HG02970 (cell line): ENCODE measurements around the gene CIB2.

Experiments
- ATAC-seq: cut with Tn5 transposase; IDR thresholded peaks from one replicate; pipeline ENCODE4 v1.9.1; 2021; ENCODE audit warnings: mild to moderate bottlenecking, moderate library complexity, moderate number of reproducible peaks; ENCODE audit not compliant: unreplicated experiment, low FRiP score

Gene CIB2

DNA sequence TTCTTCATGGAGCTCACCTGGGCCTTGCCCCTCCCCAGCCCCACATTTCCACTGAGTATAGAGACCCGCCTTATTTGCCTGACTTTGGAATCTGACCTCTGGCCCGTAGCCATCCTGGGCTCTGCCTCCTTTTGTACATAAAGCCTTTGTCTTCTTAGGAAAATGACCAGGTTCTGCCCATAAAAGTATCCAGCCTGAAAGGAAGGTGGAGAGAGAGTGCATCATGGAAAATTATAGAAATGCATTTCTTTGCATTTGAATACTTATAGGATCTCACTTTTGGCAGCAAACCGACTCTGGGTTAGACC lies 42.5 kb downstream of the CIB2 start:
- ATAC-seq = no peak

DNA sequence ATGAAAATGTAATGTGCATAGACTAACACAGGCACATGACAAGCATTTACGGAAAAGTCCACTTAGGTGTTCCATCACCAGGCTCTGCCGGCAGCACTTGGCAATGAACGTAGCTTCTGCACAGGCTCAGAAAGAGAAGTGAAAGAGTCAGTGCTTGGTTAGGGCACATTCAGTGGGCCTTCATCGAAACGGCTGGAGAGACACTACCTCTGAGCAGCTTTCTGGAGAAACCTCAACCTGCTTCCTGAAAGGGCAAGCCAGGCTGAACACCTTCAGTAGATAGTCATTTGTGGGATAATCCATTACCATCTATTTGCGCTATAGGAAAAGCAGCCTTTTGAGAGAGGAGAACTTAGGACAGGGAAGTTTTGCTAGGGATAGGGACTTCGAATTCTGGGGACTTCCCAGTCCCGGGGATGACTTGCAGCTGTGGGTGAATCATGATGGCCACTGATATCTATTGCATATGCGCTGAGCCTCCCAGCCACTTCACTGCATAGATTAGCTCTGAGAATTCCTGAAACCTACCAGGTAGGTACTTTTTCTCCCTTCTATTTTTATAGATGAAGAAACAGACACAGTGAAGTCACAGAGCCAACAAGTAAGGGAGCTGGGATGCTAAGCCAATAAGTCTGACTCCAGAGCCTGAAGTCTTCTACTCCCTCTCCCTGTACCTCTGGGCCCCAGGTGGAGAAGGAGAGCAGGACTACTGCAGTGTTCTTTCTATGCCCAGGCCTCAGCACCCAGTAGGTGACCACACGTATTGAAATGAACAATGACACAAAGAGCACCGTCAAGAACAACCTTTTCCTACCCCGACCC lies 43.1 kb downstream of the CIB2 start:
- ATAC-seq = no peak

DNA sequence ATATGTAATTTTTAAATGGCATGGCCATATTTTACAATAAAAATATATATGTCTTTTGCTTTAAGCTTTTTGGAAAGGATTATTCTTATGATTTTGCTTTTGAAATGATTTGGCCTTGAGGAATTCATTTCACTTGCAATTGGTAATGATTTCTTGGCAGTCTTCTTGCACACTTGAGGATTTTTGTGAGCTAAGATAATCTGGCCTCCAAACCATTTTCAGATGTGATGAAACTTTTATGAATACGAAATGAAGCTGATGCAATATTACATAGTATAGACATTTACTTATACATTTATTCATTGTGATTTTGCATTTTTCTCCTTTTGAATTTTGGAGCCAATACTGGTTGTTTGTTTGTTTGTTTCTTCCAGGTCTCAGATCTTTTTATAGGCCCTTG lies 45.3 kb downstream of the CIB2 start:
- no peak for ATAC-seq

DNA sequence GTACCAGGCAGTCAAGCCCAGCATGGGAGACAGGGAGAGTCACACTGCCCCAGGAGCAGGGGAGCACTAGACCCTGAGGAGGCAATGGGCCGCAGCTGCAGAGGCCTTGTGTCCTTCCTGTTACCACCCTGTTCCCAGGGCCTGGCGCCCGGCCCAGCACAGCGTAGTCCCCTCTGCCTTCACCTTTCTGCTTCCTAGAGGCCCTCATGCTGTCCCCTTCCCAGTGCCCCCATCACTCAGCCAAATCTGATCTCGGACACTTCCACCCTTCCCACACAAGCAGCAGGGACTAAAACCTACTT lies 46.8 kb downstream of the CIB2 start:
- no peak for ATAC-seq

DNA sequence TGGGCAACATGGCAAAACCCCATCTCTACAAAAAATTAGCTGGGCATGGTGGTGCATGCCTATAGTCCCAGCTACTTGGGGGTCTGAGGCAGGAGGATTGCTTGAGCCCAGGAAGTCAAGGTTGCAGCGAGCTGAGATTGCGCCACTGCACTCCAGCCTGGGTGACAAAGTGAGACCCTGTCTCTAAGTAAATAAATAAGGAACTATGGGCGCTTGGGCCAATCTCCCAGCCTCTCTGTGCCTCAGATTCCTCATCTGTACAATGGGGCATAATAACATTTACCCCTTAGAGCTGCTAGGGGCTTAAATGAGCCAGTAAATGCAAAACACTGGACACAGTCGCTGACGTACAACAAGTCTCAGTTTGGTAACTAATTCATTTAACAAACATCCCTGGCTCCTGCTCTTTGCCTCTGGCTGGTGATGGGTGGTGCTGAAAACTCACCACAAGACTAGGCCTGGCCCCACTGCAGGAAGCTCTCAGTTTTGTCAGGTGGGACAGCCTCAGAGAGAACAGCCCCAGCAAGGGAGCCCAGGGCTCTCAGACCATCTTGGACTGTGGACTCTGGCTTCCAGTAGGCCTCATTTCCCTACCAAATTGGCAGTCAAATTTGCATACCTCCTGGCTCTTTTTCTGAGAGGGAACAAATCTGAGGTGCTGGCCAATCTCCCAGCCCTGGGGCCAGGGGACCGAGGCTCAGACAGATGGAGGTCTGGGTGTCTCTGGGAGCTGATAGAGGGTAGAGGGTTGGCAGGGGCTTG lies 47.4 kb downstream of the CIB2 start:
- ATAC-seq = no peak

DNA sequence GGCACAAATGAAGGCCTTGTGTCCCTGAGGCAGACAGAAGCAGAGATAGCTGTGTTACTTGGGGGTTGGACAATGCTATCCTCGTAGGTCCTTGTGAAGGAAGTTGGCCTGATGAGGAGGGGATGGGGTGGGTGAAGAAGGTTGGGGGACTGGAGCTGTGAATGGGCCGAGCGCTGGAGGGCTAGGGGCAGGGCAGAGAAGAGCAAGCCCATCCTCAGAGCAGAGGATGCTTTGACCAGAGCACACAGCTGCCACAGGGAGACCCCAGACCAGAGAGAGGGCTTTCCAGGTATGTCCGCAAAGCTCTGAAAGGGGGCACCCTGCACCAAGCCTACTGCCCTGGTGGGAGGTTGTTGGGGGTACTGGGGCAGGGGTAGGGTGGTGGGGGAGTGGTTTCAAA lies 48.1 kb downstream of the CIB2 start:
- ATAC-seq = no peak

DNA sequence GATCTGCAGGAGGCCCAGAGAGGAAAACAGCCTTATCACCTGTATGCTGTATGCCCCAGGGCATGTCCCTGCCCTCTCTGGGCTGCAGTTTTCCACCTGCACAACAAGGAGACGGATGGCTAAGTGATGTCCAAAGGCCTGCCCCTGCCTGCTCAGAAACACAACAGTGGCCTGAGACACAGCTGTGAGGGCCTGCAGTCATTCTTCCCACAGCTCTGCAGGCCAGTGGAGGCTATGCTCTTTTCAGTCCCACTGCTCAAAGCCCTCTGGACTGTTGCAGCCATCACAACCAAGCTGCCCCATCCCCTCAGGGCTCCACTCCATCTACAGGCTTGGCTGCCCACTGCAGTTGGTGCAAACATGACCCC lies 48.5 kb downstream of the CIB2 start:
- no peak for ATAC-seq

DNA sequence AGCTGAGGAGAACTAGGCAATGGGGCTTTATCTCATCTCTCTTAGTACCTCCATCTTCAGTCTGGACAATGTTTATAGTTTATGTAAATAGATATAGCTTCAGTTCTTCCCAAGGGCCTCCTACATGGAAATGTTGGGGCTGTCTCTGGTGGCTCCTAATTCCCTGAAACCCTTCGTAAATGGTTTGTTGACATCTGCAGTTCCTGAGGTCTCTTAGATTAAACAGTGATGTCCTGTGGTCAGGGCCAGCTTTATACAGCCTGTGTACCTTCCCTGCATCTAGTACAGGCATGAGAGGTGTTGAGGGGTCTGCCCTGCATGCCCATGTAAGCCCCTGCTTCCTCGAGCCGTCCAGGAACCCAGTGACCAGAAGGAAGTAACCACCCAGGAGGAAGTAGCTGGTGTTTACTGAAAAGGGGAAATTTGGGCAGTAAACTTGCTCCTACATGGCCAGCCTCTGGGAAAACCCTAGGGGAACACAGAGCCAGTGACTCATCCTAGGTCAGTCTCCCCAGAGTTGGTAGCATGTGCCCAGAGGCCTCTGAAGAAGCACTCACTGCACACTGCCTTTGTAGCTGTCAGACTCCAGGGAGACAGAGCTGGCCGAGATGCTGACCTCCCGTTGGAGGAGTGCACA lies 49.0 kb downstream of the CIB2 start:
- ATAC-seq = no peak

DNA sequence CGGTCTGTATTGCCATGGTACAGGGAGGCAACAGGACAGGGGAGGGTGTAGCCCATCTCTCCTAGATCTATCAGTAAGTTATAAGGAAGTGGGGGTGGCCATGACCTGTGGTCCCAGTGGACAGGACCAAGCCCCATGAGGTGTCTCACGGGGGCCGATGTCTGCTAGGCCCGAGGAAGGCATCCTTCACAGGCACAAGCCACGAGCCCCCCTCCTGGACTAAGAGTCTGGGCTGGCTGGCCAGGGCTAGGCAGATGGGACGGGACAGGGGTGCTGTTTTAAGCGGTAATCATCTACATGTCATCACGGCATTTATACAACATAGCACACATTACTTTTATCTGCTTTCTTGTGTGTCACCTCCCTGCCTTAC lies 51.2 kb downstream of the CIB2 start:
- ATAC-seq = no peak

DNA sequence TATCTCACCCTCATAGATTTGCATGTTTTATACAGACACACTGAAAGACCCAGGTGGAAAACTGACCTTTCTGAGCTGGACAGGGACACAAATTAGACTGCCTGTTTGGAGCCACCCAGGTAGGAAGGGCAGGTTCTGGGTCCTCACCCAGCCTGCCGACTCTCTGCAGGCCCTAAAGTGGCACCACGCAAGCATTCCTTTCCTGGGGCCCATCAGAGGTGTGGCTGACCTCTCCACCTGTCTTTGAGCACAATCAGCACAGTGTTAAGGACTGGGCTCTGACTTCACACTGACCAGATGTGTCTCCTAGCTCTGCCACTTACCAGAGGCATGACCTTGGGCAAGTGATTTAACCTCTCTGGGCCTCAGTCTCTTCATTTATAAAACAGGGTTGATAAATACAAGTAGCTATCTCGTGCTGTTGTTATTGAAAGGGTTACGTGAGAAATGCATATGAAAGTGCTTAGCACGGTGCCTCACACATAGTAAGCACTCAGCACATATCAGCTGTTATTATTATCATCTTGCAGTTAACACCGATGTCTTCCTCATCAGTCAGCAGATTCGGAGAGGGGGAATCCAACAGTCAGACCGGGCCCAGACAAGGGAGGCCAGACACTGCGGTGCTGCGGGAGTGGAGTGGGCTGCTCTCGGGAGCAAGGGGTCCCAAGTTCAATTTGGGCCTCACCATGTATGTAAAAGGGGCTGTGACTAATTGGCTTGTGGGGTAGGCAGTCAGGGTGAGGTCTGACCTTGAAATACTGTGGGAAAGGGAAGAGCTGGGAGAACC lies 51.8 kb downstream of the CIB2 start:
- no peak for ATAC-seq

DNA sequence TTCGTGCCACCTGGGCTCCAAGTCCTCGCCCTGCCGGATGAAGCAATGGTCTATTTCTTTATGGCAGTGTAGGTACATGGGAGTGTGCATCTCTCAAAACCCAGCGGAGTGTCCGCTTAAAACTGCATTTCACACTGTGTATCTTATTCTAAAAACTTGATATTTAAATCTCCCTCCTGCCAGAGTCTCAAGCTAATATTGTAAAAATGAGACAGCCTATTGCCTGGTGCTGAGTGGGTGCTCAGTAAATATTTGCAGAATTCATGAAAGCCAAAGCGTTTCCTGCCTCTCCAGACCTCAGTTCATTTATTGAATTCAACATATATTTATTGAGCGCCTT lies 53.4 kb downstream of the CIB2 start:
- no peak for ATAC-seq

DNA sequence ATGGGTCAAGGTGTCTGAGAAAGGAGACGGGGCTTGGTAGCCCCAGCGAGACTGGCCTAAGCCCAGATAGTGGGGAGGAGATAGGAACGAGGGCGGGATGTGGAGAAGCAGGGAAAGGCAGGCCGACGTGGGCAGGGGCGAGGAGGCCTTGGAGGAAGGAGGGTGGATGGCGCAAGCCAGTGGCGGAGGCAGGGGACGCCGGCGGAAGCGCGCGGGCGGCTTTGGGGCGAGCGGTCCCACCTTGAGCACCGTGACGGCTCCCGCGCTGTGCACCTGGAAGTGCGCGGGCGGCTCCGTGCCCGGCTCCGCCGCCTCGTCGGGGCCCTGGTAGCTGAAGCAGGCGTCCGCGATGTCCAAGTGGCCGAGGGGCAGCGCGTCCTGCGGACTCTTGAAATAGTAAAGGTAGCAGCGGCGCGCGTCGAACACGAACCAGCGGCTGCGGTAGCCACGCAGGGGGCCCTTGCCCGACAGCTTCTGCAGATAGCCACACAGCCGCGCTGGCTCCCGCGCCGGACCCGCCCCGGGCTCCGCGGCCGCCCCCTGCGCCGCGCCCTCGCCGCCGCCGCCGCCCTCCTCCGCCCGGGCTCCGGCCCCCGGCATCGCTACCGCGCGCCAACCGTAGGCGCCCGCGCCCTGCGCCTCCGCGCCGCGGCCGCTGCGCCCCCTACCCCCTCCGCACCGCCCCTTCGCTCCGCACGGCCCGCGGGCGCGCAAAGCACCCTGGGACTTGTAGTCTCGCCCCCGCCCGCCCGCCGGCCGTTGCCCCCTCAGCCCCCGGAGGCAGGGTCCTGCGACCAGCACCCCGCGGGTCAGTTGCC lies 54.0 kb downstream of the CIB2 start, which contains the start of gene TBC1D2B:
TSS of gene TBC1D2B (minus strand) at position 659 of the 818 bp plus-strand sequence. CDS start at position 600, 59 bp downstream.
- ATAC-seq = peak; percentile 85

DNA sequence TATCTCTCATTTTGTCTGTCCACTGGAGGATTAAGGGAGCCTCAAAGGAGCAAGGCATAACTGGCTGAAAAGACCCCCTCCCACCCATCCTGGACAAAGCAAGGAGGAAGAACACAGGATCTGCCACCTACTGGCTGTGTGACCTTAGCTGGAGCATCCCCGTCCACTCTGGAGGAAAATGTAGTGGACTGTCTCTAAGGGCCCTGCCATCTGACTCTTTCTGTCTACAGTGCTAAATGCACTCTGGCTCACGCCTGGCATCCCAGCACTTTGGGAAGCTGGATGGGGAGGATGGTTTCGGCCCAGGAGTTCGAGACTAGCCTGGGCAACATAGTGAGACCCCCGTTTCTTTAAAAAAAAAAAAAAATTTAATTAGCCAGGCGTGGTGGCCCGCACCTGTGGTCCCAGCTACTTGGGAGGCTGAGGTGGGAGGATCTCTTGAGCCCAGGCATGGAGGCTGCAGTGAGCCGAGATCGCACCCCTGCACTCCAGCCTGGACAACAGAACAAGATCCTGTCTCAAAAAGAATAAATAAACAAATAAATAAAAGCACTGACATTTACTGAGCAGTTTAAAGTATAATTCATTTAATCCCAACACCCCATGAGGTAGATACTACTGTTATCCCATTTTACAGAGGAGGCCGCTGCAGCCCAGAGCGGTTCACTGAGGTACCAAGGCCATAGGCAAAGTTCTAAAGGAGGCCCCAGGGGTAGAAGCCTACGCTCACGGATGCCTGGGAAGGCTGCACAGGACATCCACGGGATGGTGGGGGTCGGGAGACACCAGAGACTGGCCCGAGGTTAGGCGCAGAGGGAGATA lies 54.8 kb downstream of the CIB2 start:
- ATAC-seq = no peak

DNA sequence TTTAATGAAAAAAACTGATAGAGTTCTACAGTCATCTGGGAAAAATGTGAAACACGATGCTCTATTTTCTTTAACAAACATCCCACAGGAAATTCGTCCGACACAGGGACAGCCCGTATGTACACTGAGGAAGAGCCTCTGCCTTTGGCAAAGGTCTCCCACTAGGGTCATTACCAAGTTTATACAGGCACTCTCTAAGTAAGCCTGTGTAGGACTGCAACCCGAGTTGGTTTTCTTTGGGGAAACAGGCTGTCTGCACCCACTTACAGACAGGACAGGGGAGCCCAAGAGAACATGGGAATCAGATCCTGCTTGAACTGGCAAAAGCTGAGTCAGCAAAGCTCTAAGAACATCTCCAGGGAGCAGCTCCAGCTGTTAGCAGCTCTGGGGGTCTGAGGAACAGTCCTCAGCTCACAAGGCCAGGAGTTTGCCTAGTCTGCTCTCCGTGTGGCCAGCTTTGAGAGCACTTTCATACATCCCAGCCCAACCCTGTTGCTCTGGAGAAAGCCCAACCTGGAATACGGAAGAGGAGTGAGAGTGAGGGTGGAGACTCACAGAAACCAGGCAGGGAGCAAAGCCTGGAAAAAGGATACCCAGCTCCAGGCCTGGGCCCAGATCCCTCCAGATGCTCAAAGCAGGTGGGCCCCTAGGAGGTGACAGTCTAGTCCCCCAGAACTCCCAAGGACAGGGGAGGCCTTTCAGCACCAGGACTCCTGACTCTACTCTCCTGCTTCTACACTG lies 55.6 kb downstream of the CIB2 start:
- no peak for ATAC-seq

DNA sequence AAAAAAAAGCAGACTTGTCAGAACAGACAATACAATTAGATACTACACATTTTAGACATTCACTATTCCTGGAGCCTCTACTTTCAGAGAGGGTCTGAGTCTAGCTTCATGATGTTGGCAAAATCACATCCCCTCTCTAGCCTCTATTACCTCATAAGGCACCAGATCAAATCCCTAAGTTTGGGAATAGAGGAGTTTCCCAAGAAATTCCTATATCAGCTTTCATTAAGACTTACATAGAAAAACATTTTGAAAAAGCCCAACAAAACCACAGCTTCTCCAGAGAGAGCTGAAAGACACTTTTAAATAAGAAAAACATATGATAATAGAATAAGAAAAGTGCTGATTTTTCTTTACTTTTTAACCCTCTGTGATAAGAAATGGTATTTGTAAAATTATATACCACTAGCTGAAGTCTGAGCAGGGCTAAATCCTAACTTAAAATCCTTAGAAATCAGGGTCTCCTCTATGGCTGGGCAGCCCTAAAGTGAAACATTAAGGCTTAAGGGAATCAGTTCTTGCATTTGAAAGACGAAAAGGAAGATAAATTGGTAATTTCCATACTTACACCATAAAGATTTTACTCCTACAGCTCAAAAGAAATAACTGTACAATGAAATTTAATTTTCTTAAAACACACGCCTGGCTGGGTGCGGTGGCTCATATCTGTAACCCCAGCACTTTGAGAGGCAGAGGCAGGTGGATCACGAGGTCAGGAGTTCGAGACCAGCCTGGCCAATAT lies 58.0 kb downstream of the CIB2 start:
- no peak for ATAC-seq

DNA sequence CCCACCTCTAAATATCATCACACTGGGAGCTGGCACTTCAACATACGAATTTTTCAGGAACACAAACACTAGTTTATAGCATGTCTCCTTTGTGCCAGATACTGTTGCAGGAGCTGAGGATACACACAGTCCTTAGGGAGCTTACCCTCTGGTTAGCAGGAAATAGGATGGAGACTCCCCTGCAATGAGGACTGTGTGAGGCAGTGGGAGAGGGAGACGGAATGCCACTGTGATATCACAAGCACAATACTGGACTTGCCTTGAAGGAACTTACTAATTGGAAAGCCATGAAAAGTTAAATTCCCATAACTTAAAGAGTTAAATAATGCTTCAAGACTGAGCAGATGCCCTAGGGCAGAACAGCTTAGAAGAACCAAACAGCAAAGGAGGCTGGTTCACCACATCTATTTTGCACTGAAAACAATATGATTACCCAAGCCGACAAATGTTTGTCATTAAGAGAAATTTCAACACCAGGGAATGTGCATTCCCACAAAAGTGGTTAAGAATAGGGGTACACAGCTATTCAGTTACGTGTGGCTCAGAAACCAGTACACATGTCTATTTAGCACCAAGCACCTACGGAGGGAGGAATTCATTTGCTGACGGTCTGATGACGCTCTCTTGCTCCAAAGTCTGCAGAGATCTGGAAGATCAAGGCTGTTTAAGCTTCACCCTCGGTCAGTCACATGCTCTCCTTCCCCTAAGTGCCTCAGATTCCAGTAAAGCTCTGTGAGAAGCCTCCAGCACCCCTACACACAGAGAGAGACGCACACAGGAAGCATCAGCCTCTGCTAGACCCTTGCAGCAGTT lies 59.0 kb downstream of the CIB2 start:
- ATAC-seq = no peak

DNA sequence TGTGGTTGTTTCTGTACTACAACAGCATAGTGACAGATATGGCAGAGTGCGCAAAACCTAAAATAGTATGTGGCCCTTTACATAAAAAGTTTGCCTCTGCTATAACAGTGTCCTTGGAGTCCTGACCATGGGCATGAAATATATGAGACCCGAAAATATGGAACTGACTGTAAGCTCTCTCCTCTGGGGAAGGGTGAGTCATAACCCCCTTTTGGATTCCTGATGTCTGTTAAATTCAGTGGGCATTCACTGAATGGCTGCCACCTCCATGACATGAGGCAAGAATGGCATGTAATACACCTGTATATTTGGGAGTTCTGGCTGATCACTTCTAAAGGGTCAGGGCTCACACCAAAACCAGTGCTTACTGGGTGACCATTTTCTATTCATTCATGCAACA lies 59.9 kb downstream of the CIB2 start:
- no peak for ATAC-seq
